GM19023 (cell line): ENCODE measurements around the gene CREB5.
"Not testable (repeated sequence)": the region's sequence is repeated elsewhere in the genome, so short reads cannot be mapped to it uniquely, and the experiment has no call there.

Experiments used
- ATAC-seq: cut with Tn5 transposase; IDR thresholded peaks from one replicate; pipeline ENCODE4 v1.9.1; 2021; ENCODE audit warnings: mild to moderate bottlenecking, moderate library complexity; ENCODE audit not compliant: unreplicated experiment

CREB5 gene, protein sequence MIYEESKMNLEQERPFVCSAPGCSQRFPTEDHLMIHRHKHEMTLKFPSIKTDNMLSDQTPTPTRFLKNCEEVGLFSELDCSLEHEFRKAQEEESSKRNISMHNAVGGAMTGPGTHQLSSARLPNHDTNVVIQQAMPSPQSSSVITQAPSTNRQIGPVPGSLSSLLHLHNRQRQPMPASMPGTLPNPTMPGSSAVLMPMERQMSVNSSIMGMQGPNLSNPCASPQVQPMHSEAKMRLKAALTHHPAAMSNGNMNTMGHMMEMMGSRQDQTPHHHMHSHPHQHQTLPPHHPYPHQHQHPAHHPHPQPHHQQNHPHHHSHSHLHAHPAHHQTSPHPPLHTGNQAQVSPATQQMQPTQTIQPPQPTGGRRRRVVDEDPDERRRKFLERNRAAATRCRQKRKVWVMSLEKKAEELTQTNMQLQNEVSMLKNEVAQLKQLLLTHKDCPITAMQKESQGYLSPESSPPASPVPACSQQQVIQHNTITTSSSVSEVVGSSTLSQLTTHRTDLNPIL

DNA sequence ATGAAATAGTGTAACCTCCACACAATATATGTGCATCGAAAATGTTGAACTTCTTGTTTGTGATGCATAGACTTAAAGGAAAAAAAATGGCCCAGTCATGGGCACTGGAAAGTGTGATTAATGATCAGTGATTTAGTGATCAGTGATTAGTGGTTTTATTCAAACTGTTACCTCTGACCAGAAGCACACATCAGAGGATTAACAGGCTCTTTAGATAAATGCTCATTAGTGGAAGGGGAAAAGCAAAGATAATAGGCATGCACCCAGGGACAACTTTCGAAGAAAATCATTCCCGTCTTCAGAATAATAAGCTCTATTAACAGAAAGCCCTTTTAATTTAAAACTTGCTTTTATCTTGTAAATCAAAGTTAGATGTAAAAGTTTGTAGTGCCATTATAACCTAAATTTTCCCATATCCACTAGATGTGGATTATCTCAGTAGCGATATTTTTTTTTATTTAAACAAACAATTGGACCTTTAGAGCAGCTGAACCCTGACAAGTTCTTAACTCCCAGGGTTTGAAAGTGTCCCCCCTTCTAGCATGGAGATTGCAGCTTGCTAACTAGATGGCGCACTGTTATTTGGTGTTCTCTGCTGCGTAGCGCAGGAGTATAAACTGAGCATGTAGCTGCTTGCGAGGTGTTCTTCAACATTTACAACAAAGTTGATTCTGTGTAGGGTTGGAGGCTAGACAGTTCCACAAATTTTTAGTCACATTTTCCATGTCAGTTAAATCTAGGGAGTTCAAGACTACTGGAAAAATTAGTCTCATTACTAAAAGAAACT, at the start of gene CREB5:
TSS of gene CREB5 (plus strand) at position 643 of the 787 bp plus-strand sequence. CDS start 397 bp downstream, outside the sequence.
- ATAC-seq: no peak

DNA sequence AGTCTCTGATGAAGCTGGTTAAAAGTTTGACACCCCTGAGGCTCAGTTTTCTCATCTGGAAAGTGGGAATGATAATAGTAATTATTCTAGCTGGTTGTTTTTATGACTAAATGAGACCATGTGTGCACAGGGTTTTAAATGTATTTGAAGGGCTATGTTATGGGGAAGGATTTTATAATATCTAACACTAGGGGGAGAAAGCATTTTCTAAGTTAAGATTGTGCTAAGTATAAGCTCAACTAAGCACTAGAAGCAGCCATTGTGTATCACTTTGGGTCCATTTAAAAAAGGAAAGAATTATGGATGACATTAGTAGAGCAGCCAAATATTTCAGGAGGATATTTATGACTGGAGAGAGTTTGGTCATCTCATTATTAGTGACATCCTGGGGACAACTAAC, 49.5 kb upstream of the CREB5 start:
- no peak for ATAC-seq

DNA sequence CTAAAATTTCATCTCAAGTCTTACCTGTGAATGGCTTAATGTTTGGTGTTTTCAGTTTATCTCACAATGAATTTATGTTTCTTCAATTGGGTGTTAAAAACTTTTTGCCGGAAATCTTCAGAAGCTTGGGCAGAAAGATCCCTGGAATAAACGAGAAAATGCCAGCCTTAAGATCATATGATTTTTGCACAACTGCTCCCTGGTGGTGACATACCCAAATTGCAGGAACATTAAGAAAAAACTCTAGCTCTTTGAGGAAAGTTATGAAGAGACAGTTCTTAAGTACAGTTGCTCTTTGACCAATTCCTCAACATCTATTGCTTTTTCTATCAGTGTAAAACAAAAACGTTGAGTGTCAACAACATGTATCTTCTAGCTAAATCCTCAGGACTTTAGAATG, 48.2 kb upstream of the CREB5 start:
- ATAC-seq: no peak

DNA sequence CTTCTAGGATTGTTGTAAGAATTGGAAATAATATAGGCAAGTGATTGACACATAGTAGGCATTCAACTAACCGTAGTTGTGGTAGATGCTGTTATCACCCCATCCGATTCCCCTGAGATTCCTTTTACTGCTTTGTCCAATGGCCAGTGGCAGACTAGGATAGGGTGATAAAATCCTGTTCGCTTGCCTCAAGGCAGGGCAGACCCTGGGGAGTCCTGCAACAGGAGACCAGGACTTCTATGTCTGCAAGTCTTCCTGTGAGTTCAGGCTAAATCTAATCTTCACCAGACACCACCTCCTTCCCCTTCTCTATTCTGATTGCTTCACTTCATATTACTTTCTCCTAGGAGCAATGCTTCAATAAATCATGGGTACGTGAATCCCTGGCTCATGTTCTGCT, 42.8 kb upstream of the CREB5 start:
- no peak for ATAC-seq

DNA sequence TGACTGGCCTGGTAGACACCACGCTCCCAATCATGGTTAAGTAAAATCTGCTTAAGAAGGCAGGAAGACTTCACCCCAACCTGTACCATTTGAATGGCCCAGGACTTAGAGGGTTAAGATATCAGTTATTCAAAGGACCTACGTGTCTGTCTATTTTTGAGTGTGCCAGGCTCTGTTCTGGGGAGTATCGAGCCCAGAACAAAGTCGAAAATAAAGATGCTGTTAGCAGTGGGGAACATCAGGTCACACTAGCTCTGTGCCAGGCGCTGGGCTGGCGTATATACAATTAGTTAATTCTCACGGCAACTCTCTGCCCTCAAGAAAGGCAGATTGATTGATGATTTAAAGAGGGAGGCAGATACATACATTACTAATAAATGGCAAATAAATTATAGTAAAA, 40.5 kb upstream of the CREB5 start:
- no peak for ATAC-seq

DNA sequence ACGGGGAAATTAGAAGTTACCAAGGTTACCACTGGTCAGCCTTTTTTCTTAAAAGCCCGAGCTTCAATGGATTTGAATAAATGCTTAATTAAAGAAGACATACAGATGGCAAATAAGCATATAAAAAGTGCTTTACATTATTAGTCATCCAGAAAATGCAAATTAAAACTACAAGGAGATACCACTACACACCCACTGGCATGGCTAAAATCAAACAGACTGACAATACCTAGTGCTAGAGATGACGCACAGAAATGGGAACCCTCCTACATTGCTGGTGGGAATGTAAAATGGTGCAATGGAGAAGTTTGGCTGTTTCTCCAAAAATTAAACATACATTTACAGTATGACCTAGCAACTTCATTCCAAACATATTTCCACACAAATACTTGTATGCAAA, 38.3 kb upstream of the CREB5 start:
- no peak for ATAC-seq

DNA sequence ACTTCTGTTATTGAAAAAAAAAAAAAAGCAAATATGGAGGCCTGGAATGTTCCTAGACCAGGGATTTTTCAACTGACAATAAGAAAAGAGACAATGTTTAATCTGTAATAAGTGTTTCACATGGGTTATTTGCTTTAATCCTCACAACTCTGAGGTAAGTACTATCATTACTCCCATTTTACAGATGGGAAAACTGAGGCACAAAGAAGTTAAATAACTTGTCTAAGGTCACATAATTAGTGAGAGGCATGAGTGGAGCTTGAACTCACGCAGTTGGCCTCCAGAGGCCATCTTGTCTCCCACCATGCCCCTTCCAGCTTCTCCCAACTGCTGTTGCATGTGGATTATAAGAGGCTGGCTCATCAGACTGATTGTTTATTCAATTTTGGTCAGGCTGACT, 36.6 kb upstream of the CREB5 start:
- ATAC-seq: no peak

DNA sequence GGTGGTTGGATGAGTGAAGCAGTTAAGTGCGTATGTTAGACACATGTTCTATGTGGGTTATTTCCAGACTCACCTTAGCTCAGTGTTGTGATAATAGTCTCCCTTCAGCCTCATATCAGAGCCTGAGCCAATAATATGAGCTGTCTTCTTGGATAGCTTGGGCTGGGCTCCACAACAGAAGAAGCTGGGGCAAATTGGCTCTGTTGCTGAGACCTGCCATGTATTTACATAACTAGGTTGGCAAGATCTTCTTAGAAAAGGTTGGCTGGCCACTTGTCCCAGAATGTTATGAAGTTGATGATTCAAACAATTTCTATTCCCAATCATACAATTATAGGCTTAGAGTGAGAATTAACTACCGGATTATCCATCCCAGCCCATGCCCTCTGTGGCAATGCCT, 35.7 kb upstream of the CREB5 start:
- no peak for ATAC-seq

DNA sequence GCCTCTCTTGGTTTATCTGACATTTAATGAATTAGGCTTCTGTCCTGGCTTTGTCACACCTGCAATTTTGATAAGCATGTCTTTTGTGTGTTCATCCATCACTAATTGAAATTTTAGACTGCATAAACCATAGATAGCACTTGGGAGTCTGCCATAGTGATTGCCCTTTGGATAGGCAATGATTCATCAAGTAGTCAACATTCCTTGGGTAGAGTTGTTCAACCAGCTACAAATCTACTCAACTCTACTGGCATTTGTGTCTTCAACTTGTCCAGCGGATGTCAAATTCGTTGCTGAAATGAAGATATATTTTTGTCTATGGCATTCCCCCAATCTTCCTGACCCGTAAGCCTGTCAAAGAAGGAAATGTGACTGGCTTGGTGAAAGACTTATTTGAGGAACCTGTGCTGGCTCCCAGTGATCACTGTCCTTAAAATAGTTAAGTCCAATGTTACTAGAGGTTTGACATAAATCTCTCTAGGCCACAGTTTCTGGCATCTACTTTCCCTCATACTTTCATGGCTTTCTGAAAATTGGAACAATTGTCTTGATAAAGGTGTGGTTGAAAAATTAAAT, 33.7 kb upstream of the CREB5 start:
- ATAC-seq: no peak

DNA sequence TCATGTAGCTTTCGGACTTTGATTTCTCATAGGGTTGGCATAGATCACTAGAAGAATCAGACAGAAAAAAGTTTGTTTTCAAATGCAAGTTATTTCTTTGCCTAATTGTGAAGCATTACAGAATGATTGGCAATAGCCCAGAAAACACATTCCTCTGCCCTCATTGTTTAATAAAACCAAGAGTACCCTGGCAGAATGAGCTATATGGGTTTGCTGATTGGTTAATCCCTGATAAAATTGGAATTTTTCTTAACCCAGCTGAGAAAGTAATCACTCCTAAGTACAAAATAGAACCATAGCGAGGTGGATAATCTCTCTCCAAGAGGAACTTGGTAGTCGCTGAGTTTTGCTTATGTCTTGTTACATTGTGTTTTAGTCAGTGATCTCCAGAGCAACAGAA, 30.9 kb upstream of the CREB5 start:
- no peak for ATAC-seq

DNA sequence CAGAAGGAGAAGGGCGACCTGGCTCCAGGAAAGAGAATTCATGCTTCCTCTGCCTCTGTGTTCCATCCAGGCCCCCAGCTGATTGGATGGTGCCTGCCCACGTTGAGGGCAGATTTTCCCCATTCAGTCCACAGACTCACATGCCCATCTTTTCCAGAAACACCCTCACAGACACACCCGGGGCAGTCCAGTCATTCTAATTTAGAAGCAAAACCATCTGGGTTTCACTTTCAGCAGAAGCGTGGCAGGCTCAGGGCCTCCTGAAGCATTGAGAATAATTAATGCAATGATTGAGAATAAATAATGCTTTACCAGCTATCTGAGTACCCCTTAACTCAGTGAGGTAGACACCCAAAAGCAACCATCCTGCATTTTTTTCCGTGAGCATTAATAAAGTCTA, 30.2 kb upstream of the CREB5 start:
- no peak for ATAC-seq

DNA sequence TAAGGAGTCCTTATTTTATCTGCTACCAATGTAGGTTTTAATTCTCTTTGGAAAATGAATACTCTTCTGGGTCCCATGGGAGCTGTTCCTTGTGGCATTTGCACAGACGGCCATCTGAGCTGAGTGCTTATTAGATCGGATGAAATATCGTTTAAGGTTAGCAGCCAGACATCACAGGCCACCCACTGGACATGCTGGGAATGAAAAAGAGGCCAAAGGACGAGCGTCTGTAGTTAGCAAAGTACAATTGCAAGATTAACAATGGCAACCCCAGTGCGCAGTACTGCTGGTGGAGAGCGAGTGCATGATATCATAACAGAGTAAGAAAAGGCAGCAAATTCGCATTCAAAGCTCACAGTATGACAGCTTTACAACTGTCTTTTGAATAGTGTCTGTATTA, 28.3 kb upstream of the CREB5 start:
- ATAC-seq: no peak

DNA sequence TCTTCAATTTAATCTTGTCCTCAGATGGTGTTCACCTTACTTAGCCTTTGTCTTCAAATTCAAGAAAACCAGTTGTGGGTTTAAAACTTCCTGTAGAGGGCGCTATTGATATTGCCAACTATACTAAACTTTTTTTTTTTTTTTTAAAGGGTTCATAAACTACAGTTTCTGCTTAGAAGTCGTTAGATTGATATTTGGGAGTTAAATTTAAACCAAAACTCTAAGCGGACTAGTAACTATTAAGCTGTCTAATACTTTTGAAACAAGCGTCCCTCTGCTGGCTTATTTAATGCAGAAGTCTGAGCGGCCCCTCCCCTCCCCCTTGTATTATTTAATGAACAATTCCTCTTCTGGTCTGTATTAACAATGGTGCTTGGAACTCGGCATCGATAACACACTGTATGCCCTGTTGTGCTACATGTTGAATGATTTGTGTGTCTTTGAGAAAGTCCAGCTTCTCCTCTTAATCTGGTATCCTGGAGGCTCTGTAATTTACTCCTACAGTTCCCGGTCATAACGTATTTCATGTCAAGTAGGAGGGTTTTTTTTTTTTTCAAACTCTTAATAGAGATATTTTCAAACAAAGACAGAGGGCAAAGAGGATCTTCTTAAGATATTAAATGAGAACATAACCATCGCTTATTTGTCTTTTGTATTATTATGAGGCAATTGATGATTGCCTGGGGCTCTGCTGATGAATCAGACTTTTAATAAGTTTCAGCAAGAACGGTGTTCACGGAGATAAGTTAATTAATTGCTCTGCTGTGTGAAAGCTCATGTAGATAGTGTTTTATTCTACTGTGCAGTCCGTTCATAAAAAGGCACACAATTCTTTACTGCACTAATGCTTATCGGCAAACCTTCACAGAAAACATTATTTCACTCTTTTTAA, 22.6 kb upstream of the CREB5 start:
- no peak for ATAC-seq

DNA sequence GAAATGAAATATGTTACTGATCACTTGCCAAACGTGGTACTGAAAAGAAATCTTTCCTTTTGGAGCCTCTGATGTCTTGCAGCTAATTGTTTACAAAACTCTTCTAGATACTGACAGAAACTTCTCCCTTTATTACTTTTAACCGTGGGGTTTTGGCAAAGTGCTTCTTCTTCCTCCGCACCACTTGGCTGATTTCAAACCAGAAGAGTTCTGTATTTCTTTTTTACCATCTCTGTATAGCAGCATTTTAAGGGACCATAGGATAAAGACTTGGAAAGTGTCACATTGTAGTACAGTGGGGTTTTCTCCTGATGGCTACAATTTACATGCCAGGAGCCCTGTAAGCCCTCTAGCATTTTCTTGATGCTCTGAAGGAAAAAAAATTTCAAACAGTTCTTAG, 21.9 kb upstream of the CREB5 start:
- no peak for ATAC-seq

DNA sequence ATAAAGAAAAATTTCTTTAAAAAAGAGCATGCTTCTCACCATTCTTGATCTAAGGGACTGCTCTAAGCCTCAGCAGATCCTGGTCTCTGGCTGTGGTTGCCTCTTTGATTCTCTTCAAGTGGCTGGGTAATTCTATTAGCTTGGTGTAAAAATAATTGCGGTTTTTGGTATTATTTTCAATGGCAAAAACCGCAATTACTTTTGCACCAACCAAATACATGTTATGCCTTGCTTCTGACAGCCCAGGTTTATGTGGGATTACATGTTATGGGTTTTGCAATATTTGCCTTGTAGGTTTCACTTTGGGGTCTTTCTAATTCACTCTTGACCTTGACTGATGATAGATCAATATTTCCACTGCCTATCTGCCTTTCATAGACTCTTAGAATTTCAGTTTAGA, 20.0 kb upstream of the CREB5 start:
- ATAC-seq: no peak

DNA sequence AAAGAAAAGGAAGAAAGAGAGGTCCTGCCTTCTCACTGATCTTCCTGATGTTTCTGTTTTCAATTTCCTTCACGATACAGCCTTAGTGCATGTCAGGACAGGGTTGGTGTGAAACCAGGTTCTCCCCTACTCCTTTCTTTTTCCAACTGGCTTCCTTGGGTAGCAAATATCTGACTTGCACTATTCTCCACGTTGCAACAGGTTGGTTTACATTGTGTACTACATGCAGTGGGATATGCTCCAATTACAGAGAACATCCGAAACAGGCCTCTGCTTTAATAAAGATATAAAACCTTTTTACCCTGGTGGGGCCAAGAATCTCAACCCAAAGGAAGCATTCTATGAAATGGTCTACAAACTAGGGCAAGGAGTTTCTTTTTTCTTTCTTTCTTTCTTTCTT, 16.9 kb upstream of the CREB5 start:
- no peak for ATAC-seq

DNA sequence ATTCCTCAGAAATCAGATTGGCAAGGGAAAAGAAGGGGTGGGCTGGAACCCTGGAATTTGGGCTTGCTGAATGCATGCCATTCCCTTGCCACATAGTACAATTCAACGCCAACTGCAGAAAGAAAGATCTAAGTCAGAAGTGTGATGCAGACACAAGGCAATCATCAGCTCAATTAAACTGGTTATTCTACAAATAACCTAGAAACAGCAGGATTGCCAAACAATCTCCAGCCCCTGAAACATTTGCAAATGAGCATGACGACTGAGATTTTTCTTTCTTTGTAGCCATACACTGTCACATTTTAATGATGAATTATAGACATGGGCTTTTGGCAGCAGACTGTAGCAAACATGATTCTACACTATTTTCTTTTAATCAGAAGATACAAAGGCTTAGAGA, 16.5 kb upstream of the CREB5 start:
- ATAC-seq: no peak

DNA sequence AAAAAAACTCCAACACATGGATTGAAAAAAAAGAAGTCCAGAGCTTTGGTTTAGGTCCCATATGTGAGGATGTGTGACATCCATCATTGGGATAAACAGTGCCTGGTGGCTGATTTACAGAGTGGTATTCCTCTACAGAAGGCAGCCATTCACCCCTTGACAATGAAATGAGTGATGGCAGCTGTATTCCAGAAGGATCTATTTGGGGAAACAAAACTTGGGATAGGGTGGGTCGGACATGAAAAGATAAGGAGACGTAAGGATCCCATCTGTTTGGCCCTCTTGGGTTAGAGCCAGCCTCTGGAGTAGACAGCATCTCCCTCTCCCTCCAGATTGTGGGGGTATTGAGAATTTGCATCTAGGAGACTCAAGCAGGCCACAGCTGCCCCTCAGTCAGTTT, 15.2 kb upstream of the CREB5 start:
- no peak for ATAC-seq

DNA sequence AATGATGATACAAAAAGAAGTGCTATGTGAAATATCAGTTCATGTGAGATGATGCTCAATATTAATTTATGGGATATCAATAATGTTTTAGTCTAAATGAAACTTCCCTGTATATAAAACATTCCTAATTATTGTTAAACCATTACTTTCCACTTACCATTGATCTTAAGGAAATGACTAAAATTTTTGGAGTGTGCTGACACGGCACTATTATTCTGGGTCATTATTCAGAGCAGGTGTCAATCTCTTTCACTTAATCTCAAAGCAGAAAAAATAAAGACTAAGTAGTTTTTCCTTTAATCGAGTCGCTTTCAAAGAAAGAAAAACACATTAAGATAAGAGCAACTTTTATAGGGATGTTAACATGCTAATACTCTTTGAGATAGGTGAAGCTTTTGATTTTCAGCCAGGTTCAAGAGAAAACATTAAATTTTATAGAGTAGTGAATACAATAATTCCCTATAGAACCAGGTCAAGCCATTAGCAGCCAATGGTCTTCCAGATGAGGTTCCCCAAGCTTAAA, 11.4 kb upstream of the CREB5 start:
- ATAC-seq: no peak

DNA sequence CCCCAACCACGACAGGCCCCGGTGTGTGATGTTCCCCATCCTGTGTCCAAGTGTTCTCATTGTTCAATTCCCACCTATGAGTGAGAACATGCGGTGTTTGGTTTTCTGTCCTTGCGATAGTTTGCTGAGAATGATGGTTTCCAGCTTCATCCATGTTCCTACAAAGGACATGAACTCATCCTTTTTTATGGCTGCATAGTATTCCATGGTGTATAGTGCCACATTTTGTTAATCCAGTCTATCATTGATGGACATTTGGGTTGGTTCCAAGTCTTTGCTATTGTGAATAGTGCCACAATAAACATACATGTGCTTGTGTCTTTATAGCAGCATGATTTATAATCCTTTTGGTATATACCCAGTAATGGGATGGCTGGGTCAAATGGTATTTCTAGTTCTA, 10.8 kb upstream of the CREB5 start:
- not testable (repeated sequence) for ATAC-seq

DNA sequence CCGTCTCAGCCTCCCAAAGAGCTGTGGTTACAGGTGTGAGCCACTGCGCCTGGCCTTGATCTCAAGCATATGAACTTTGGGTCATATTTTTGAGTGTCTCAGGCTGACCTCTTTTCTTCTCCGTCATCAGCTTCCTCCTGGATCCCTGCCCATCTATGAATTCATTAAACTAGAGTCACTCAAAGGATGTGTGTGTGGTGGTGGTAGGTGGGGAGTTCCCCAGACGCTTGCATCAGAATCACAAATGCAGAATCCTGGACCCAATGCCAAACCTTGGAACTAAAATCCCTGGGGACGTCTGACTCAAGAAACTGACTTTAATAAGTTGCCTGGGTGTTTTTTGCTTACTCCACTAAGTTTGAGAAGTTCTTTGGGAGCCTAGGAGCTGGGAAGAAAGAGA, 6.7 kb upstream of the CREB5 start:
- no peak for ATAC-seq
